GM11168 (cell line): ENCODE data around the gene PCSK5.

Source experiments
- in situ Hi-C: fragments of 300-500 bp; cut with MboI; formaldehyde crosslinking; loops from one replicate; pipeline ENCODE4 v1.12.0; 2022; ENCODE audit warnings: low sequenced_read_pairs; ENCODE audit not compliant: unreplicated experiment

The PCSK5 gene

DNA sequence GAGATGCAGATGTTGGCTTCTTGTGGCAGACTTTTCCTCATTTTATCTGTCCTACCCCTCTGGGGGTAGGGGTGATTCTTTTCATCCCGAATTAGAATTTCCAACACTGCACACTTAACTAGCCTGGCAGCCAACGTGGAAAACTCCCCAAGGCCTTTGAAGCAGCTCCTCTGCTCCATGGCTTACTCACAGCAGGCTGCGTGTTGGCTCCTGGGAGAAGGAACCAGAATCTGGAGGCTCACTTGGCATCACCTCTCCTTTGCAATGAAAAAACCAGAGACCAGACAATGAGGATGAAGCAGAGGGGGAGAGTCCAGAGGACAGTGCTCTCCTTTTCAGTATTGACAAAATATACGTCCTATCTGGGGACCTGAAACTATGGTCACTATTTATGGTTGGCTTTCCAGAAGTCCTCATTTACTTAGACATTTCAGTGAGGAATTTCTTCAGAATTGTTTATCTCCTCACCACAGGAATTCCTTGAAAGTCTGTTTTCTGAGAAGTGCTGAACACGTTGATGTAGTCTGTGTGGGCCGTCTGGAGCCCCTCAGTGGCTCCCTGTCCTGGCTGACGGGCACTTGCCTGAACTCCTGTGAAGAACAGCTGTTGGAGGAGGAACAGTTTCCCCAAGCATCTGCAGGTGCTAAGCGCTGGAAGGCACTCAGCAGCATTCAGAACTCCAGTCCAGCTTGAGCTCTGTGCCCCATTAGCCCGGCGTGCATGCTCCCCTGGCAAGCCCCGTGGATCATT is 272.5 kb downstream of the PCSK5 start:
- in situ Hi-C loops: no loop called here

DNA sequence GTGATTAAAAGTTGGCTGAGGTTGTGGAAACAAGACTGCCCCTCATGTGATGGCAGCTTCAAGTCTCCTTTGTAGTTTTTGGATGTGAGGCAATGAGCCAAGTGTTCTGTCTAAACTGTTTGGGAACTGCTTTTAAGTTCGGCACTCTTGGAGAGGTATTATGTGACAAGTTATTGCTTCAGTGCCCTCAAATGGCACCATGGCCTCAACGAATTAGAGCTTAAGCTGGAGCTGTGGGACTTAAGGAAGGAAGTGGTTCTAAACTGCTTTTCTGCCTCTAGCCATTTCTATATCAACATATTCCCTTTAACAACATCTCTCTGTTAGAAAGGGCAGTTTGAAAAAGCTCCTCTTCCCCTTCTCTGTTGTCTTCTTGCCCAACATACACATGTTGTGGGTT is 276.1 kb downstream of the PCSK5 start:
- in situ Hi-C loops: no loop called here

DNA sequence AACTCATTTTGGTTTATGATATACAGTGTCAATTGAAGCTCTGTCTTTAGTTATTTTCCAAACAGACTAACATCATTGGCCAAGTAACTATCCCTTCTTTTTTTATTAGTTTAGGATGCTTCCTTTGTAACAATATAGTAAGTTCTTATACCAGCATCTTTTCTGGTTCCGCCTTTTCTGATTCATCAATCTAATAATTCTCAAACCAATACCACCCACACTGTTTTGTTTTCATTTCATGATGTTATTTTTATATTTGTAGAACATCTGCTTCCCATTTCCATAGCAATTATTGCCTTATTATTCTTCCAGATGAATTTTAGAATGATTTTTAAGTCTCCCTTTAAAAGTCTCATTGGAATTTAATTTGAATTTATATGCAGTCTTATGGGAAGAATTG is 285.7 kb downstream of the PCSK5 start:
- in situ Hi-C loops: no loop called here

DNA sequence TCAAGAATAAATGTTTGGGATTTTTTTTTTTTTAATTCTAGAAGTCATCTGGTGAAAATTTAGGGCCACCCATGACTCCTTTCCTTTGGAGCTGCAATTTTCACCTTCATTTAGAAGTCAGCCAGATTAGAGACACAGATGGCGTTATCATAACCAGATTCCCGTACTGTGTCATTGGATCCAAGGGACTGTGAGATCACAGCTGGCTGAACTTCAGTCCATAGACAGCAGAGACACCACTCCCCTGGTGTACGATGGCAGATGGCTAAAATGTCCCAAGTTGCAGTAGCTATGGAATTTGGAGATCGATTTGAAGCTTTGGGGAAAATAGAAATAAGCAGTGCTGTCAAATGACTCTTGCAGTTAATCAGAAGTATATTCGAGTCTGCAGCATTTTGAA is 287.5 kb downstream of the PCSK5 start:
- in situ Hi-C loops: no loop called here

DNA sequence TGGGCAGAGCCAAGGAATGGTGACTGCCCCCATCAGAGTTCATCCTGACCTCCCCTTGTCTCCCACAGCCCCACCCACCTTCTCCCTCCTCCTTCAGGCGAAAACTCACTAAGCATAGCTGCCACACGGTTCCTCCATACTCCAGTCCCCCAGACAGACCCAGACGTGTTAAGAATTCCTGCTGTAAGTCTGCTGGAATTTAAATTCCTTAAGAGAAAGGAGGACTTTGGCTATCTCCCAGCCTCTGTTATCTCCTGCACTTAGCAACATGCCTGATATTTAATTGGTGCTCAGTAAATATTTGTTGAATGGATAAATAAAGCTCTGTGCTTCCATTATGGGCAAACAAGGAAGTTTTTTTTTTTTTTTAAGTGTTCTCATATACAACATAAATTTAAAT is 290.1 kb downstream of the PCSK5 start:
- in situ Hi-C loops: no loop called here

DNA sequence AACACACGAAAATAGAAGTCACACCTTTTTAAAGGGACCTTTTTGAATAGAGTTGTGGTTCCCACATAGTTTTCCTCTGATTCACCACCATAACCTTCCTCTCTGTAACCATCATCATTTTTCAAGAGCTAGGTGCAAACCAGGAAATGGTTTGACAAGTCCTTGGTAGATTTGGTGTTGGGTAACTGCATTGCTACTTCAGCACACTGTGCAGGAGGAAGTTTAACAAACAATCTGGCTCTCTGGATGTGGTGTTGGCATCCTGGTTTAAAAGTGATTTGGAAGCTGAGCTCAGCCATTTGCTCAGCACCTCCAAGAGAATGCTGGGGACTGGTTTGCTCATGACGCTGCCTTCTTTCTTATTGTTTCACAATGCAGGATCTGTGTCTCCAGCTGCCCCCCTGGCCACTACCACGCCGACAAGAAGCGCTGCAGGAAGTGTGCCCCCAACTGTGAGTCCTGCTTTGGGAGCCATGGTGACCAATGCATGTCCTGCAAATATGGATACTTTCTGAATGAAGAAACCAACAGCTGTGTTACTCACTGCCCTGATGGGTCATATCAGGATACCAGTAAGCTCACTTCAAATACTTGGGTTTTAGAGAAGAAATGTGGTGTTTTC is 290.7 kb downstream of the PCSK5 start:
- in situ Hi-C loops: no loop called here

DNA sequence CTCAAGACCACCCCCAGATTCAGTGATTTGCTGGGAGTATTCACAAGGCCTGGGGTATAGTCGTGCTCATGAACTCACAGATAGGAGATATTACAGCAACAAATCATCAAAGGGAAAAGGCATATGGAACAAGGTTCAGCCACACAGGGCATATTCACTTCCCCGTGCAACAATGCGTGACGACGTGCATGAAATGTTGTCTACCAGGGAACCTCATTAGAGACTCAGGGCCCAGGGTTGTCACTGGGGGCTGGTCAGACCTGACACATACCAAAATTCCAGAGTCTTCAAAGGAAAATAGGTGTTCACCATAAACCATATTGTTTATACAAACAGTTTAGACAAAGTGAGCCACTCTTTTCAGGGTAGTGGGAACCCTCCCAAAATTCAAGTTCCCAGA is 291.3 kb downstream of the PCSK5 start:
- in situ Hi-C loops: no loop called here

DNA sequence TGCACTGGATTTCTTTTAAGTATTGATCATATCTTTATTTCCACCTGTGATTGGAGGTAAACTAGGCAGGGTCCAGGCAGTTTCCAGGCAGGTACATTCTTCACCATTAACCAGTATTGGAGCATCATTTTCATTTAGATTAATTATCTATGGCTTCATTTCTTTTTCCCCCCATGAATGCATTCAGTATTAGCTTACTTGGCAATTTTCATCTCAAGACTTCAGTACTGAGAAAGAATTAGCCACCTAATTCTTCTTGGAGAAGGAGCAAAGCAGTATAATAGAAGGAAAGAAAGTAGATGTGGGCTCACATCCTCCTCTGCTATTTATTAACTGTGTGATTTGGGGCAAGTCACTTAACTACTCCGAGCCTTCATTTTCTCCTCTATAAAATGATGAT is 295.0 kb downstream of the PCSK5 start:
- in situ Hi-C loops: no loop called here

DNA sequence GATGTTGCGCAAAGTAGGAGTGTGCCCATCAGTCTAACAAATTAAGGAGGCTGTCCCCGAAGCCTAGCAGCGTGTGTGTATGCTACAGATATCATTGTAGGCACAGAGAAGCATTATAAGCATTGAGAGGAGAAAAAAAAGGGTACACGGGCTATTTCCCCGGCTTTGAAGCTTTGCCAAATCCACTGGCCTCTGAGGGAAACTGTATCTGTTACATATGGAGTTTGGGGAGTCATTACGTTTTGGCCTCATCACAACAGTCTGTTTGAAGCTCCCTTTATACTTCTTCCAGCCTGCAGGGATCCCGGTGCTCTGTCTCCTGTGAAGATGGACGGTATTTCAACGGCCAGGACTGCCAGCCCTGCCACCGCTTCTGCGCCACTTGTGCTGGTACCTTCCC is 297.8 kb downstream of the PCSK5 start:
- in situ Hi-C loops: no loop called here

DNA sequence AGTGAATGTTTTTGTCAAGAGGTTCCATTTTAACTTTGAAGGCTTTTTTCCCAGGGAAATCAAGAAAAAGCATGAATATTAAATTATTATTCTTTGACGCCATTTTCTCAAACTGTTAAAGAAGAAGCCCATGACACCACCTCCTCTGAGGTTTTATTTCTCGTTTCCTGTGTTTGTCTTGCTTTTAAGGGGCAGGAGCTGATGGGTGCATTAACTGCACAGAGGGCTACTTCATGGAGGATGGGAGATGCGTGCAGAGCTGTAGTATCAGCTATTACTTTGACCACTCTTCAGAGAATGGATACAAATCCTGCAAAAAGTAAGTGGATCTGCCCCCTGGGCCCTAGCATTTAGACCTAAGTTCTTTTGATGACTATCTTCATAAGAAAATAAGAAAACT is 298.4 kb downstream of the PCSK5 start:
- in situ Hi-C loops: no loop called here

DNA sequence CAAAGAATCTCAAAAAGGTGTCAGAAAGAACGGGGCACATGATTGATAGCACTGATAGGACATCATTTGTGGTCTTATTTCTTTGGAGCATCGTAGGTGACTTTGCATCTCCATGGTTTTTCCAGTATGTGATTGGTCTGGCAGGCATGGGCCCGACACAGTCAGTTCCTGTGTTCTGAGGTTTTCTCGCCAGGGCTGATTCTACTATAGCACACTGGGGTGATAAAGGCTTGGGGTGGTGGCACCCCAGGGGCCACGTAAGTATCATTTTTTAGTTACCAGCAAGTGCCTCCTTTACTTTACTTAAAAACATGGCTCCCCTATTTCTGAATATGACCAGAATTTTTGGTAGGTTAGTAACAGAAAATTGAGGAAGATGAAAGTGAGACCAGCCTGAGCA is 301.0 kb downstream of the PCSK5 start:
- in situ Hi-C loops: no loop called here

DNA sequence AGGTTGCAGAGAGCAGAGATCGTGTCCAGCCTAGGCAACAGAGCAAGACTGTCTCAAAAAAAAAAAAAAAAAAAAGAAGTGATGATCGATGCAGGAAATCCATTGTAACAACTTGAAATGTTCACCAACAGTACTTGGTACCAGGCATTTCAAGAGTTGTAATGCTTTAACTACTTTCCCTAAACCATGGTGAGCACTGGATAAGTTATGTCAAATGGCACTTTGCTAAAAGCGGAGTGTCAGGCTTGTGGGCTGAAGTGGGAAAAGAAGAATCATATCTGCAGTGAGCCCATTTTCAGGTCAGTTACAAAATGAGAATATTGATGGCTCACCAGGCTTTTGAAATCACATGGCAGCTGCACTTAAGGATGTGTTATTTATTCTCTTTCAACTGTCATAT is 301.5 kb downstream of the PCSK5 start:
- in situ Hi-C loops: no loop called here

DNA sequence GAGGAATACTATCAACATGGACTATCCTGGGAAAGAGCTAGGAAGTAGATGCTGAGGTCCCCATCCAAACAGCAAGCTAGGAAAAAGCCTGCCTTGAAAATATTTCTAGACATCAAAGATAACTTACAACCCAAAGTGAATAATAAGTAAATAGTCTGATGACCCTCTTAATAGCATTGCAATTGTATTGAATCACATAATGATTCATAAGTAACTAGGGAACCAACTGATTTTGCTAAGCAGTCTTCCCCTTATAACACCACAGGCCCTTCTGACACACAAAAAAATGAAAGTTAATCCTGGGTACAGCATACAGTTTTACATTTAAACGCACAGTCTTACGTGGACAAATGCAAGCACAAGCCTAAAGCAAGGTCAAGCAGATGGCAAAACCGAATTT is 304.4 kb downstream of the PCSK5 start:
- in situ Hi-C loops: no loop called here

DNA sequence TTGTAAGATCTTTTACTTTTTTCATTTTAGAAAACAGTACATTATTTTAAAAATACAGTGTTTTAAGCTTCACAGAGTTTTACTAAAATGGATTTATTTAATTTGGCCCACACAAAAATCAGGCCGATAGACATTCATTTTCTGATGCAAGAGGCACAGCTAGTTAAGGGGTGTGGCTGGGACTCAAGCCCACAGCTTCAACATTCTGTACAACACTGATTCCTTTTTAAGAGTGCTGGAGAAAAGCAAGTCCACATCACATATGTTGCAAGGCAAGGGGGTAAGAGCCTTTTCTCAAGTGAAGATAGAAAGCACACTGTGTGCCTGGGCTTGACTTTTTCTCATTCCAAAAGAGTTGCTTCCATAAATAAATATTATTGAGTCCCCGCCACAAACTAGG is 307.9 kb downstream of the PCSK5 start:
- in situ Hi-C loops: no loop called here

DNA sequence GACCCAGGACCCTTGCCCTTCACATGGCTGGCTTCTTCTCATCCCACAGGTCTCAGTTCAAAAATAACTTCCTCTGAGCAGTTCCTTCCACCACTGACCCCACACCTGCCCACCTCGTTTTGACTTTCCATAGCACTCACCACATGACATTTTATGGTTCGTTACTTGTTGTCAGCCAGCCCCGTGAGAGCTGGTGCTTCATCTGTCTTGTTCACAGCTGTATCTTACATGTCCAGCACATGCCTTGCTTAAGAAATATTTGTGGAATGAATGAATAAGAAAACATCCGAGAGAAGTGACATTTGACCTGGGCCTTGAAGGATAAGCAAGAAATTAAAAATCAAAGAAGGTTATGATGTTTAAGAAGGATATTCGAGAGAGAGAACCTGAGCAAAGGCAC is 309.8 kb downstream of the PCSK5 start:
- in situ Hi-C loops: no loop called here

DNA sequence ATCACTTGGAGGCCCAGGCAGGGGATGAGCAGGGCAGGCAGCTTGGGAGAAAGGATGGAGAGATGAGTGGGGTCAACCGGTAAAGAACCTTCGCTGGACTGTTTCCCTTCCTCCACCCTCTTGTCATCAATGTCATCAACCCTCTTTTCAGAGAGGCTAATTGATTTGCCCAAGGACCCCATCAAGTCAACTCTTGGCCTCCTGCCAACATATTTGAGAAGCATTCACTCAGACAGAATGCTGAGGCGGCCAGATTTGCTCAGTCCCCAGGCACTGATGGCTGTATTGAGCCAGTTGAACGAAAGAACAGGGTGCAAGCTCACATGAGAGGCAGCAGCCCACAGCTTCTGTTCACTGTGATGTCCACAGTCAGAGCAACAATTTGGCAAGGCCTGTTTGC is 310.3 kb downstream of the PCSK5 start:
- in situ Hi-C loops: no loop called here

DNA sequence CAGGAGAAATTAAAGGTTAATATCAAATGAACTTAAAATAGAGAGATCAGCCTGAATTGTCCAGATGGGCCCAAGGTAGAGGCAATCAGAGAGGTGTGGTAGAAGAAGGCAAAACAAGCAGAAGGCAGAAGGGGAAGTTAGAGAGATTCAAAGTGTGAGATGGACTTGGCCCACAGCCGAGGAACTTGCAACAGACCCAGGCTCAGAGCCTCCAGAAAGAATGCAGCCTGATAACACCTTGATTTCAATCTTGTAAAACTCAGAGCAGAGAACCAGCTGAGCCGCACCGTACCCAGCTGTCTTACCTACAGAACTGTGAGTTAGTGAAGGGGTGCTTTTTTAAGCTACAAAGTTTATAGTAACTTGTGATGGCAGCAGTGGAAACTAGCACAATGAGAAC is 312.9 kb downstream of the PCSK5 start:
- in situ Hi-C loops: no loop called here

DNA sequence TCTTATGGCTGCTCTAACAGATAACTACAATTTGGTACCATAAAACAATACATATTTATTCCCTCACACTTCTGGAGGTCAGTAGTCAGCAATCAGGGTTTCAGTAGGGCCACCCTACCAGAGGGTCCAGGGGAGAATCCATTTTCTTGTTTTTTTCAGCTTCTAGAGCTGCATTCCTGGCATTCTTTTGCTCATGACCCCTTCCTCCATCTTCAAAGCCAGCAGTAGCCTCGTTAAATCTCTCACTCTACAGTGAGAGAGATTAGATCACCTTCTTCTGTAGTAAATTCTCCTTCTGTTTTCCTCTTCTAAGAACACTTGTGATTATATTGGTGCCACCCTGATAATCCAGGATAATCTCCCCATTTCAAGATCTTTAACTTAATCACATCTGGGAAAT is 316.3 kb downstream of the PCSK5 start:
- in situ Hi-C loops: no loop called here

DNA sequence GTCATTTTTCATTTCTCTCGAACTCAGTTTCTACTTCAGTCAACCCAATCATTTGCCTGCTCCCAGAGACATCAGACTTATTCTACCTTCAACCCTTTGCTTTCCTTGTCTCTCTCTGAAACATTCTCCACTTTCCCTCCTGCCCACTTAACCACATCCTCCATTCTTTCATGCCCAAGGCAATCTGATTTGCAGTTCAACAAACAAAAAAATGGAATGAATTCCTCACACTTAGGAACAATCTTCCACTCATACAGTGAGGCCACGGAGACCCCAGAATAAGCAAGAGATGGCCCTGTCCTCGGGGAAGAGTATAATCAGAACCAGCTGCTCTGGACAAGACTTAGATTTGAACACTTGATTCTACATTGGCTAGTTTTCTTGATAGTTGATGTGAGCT is 323.3 kb downstream of the PCSK5 start:
- in situ Hi-C loops: no loop called here

DNA sequence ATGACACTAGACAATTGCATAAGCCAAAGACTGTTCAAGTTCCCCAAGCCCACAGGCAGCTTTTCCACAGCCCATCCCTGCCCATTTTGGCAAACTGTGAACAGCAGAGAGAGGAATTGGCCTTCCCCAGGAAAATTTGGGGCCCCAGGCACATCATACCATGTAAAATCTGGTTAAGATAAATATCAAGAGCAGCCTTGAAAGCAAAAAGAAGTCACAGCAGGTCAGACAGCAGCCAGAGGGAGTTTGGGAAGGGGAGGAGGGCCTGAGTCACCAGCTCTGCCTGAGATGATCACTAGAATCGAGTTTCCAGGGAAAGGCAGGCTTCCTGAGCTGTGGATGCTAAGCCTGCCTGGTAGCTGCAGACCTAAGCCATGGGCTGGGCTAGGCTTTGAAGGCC is 324.6 kb downstream of the PCSK5 start:
- in situ Hi-C loops: no loop called here

DNA sequence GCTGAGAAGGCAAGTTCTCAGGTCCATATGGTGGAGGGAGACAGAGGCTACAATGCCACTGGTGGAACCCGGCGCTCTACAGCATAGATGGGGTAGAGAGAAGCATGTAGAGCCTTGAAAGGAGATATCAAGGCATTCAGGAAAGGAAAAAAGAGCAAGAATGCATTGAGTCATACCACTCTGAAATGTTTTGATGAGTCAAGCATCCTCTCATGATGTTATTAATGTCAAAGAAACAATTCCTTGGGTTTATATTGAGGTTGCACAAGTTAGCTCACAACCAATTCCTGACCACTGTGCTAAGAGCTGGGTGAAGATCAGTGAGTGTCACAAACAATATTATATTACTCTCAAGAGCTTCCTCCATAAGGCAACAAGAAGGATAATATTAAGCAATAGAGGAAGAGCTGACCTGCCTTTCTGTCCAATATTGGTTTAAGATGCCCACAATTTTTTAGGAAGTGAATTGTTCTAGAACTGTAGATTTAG is 325.7 kb downstream of the PCSK5 start:
- in situ Hi-C loops: no loop called here
